ENCODE data around the gene PCDHA1.
"Not testable (repeated sequence)": the region's sequence is repeated elsewhere in the genome, so short reads cannot be mapped to it uniquely, and the experiment has no call there.

Gene PCDHA1

GRCh38 chr5:140822281-140822629, 36.3 kb downstream of the PCDHA1 start:
- TF ChIP-seq, protein P1, sequence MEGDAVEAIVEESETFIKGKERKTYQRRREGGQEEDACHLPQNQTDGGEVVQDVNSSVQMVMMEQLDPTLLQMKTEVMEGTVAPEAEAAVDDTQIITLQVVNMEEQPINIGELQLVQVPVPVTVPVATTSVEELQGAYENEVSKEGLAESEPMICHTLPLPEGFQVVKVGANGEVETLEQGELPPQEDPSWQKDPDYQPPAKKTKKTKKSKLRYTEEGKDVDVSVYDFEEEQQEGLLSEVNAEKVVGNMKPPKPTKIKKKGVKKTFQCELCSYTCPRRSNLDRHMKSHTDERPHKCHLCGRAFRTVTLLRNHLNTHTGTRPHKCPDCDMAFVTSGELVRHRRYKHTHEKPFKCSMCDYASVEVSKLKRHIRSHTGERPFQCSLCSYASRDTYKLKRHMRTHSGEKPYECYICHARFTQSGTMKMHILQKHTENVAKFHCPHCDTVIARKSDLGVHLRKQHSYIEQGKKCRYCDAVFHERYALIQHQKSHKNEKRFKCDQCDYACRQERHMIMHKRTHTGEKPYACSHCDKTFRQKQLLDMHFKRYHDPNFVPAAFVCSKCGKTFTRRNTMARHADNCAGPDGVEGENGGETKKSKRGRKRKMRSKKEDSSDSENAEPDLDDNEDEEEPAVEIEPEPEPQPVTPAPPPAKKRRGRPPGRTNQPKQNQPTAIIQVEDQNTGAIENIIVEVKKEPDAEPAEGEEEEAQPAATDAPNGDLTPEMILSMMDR (IDR thresholded peaks at IDR 0.05), result no peak
- H3K9me3 ChIP-seq, result peaks cover 25% of the 10 kb centered on the region
- peaks cover 3% of the 10 kb centered on the region for H3K27me3 ChIP-seq
- H3K27ac ChIP-seq, result no peak overlapping the region
- H3K4me1 ChIP-seq (ENCODE audit: control insufficient read depth in 1 of 2, insufficient read depth in 1 of 2, low read depth in 1 of 2, low read length in 1 of 2), result no peaks in the 10 kb centered on the region
- H3K4me3 ChIP-seq (ENCODE audit: low read depth in 1 of 2, low read length in 1 of 2), result no peak overlapping the region
- no peaks in the 10 kb centered on the region for H3K36me3 ChIP-seq

GRCh38 chr5:140822969-140823368, 37.0 kb downstream of the PCDHA1 start:
- not testable (repeated sequence) for H3K36me3 ChIP-seq; H3K27ac ChIP-seq; H3K4me3 ChIP-seq (ENCODE audit: low read depth in 1 of 2, low read length in 1 of 2); H3K4me1 ChIP-seq (ENCODE audit: control insufficient read depth in 1 of 2, insufficient read depth in 1 of 2, low read depth in 1 of 2, low read length in 1 of 2)
- peaks cover 30% of the 10 kb centered on the region for H3K9me3 ChIP-seq
- H3K27me3 ChIP-seq, result peaks cover 10% of the 10 kb centered on the region

- Histone ChIP-seq H3K36me3 (no peaks in the 10 kb centered on the region), H3K4me1 (ENCODE audit: control insufficient read depth in 1 of 2, insufficient read depth in 1 of 2, low read depth in 1 of 2, low read length in 1 of 2) (no peaks in the 10 kb centered on the region), H3K27me3 (peaks cover 15% of the 10 kb centered on the region), H3K4me3 (ENCODE audit: low read depth in 1 of 2, low read length in 1 of 2) (no peak overlapping the region), H3K27ac (no peak overlapping the region), H3K9me3 (peaks cover 35% of the 10 kb centered on the region)
- TF ChIP-seq, protein P1 (IDR thresholded peaks at IDR 0.05), result no peak
Measured at GRCh38 chr5:140823475-140823874, 37.5 kb downstream of the PCDHA1 start.

DNA sequence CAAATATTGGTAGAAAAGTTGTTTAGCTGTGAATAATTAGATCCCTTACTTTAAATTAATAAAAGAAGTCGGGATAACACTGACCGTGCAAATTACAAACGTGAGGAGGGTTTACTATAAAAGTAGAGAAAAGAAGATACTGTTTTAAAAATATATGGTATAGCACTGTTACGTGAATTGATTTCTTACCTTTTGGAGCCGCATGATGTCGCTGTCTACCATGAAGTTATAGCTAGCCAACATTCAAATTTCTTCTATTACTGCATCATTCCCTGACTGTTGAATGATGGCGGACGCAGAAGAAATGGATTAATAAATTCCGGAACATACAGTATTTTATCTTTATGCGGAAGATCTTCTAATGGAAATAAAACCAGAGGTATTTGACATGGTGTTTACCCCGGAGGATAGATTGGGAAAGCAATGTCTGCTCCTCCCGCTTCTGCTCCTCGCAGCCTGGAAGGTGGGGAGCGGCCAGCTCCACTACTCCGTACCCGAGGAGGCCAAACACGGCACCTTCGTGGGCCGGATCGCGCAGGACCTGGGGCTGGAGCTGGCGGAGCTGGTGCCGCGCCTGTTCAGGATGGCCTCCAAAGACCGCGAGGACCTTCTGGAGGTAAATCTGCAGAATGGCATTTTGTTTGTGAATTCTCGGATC, 41.9 kb downstream of the PCDHA1 start, which contains the start of gene PCDHA6:
PCDHA6 (plus strand) TSS at position 257 of the 658 bp plus-strand sequence; CDS start at position 389, 132 bp downstream.
- no peaks in the 10 kb centered on the region for H3K36me3 ChIP-seq
- no peak within 1 kb of the TSS for H3K27ac ChIP-seq
- no peaks in the 10 kb centered on the region for H3K4me1 ChIP-seq (ENCODE audit: control insufficient read depth in 1 of 2, insufficient read depth in 1 of 2, low read depth in 1 of 2, low read length in 1 of 2)
- peaks cover 22% of the 10 kb centered on the region for H3K9me3 ChIP-seq
- no peak within 1 kb of the TSS for H3K4me3 ChIP-seq (ENCODE audit: low read depth in 1 of 2, low read length in 1 of 2)
- peaks cover 29% of the 10 kb centered on the region for H3K27me3 ChIP-seq
- TF ChIP-seq, protein P1 (IDR thresholded peaks at IDR 0.05), result no peak

- H3K27ac ChIP-seq, result no peak overlapping the region
- no peak overlapping the region for H3K4me3 ChIP-seq (ENCODE audit: low read depth in 1 of 2, low read length in 1 of 2)
- no peaks in the 10 kb centered on the region for H3K4me1 ChIP-seq (ENCODE audit: control insufficient read depth in 1 of 2, insufficient read depth in 1 of 2, low read depth in 1 of 2, low read length in 1 of 2)
- no peaks in the 10 kb centered on the region for H3K36me3 ChIP-seq
- peaks cover 29% of the 10 kb centered on the region for H3K27me3 ChIP-seq
- TF ChIP-seq, protein P1 (IDR thresholded peaks at IDR 0.05), result no peak
- peaks cover 21% of the 10 kb centered on the region for H3K9me3 ChIP-seq
Measured at GRCh38 chr5:140828362-140828737, 42.4 kb downstream of the PCDHA1 start.

- H3K9me3 ChIP-seq, result peaks cover 19% of the 10 kb centered on the region
- H3K4me3 ChIP-seq (ENCODE audit: low read depth in 1 of 2, low read length in 1 of 2); H3K36me3 ChIP-seq; H3K4me1 ChIP-seq (ENCODE audit: control insufficient read depth in 1 of 2, insufficient read depth in 1 of 2, low read depth in 1 of 2, low read length in 1 of 2); H3K27ac ChIP-seq: not testable (repeated sequence)
- peaks cover 36% of the 10 kb centered on the region for H3K27me3 ChIP-seq
Measured at GRCh38 chr5:140829511-140830501, 43.9 kb downstream of the PCDHA1 start.

All from neutrophil (primary cell).